ENCODE data around the gene ZSCAN2.

The ZSCAN2 gene

DNA sequence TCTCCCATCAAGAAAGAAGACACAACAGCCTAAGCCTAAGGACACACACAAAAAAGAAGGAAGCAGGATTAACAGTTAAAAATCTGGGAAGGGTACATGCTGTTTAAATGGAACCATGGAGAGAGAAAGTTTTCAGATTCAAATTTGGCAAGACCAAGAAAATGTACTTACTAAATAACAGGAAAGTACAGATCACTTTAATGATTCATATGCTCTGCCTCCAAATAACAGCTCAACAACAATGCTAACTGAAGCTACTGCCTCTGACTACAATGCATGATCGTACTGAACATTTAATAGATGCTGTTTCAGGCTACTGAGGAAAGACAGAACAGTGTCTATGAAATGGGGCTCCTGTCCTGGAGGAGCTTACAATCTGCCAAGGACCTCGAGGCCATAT is 65.6 kb downstream of the ZSCAN2 start:
- no peak for DNase-seq (ENCODE audit: insufficient read length, low spot score)
- FAIRE-seq, result no peak
- no peak for TF ChIP-seq CTCF (IDR thresholded peaks at IDR 0.05; ENCODE audit: insufficient read depth, missing control alignments)

DNA sequence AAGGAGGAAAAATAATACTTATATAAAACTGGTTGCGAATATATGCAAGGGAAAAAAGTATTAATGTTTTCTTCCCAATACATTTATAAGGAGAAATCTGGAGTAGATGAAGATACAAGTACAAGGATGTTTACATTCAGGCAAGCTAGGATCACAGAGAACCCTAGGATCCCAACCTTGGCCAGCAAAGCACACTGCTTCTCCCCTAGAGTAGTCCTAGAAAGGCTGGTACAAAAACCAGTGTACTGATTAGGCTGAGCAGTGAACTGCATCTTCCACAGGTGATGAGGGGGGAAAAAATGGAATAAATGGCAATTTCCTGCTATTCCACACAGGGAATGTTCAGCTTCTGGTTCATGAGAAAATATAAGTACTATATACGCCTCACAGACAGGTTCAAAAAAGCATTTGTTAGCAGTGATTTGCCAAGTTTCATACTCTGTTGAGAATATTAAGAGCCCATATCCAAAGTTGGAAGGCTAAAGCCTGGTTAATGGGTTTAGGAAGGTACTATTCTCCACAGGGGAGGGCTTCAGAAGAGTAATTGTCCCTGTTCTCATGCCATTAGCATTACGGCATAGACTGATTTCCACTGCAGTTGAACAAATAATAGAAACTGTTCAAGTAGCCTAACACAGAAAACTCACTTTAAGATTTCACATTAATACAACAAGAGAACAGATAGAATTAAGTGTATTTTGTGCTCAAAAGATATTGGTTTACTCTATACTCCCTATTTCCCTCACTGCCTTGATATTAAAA is 67.6 kb downstream of the ZSCAN2 start:
- TF ChIP-seq CTCF (IDR thresholded peaks at IDR 0.05; ENCODE audit: insufficient read depth, missing control alignments), result no peak
- DNase-seq (ENCODE audit: insufficient read length, low spot score), result no peak
- no peak for FAIRE-seq

DNA sequence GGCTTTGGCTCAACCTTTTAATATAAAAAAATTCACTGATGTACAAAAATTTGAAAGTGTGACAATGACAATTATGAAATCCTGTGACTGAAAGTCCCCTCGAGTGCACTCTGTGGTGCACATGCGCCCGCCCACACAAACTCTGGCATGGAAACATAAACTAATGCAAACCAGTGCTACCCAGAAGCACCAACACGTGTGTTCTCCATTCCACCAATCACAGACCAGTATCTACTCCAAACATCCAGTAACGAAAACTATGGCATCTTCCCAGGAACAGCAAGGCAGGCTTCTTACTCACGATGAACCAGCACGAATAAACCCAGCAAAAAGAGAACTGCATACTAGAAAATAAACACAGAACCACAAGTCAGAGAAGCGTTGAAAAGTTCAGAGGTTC is 68.9 kb downstream of the ZSCAN2 start:
- TF ChIP-seq CTCF (IDR thresholded peaks at IDR 0.05; ENCODE audit: insufficient read depth, missing control alignments), result no peak
- FAIRE-seq, result no peak
- DNase-seq (ENCODE audit: insufficient read length, low spot score), result no peak

DNA sequence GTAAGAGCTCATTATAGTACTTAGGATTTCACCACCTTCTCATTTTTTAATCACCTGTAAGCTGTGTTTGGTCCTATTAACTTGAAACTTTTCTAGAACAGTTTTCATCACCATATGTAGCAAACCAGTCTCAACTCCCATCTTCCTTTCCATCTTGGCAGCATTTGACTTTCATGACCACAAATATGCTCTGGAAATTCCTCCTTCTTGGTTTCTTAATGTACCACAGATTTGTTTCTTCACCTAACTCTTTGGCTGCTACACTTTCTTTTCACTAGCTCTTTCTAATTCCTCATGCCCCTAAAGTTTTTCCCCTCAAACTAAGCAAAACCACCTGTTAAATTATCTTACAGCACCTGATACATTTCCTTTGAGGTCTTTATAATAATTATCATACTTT is 70.4 kb downstream of the ZSCAN2 start:
- DNase-seq (ENCODE audit: insufficient read length, low spot score) (no peak), FAIRE-seq (no peak)
- no peak for TF ChIP-seq CTCF (IDR thresholded peaks at IDR 0.05; ENCODE audit: insufficient read depth, missing control alignments)

Data from D721Med (cell line).